H9 (cell line): ENCODE data around the gene KRTAP10-4. TPM values are rescaled to one million over a fixed set of nuclear protein-coding genes. Genes with fewer than 3 reads are reported as not detected.

Experiments used
- DNase-seq: peaks from one replicate; pipeline ENCODE4 v3.0.0-alpha.2; 2017
- H2AFZ ChIP-seq: one replicate; pipeline ENCODE4 v1.6.1; 2013; ENCODE audit warnings: mild to moderate bottlenecking, low read length, control low read depth, moderate library complexity
- H2AK5ac ChIP-seq: 2 replicates; pipeline ENCODE4 v1.6.1; 2013; ENCODE audit warnings: low read length, control low read depth, mixed read lengths; ENCODE audit not compliant: insufficient read length
- H2BK120ac ChIP-seq: one replicate; pipeline ENCODE4 v1.6.1; 2013; ENCODE audit warnings: low read depth, mild to moderate bottlenecking, low read length, control low read depth, inconsistent platforms; ENCODE audit not compliant: poor library complexity, severe bottlenecking
- H2BK12ac ChIP-seq: 2 replicates; pipeline ENCODE4 v1.6.1; 2013; ENCODE audit warnings: low read length, control low read depth, mixed read lengths, low read depth; ENCODE audit not compliant: insufficient read length
- H2BK15ac ChIP-seq: 2 replicates; pipeline ENCODE4 v1.6.1; 2013; ENCODE audit warnings: low read depth, low read length, control low read depth
- H2BK20ac ChIP-seq: one replicate; pipeline ENCODE4 v1.6.1; 2013; ENCODE audit warnings: low read depth, mild to moderate bottlenecking, low read length, control low read depth, inconsistent platforms; ENCODE audit not compliant: poor library complexity, severe bottlenecking
- H2BK5ac ChIP-seq: 2 replicates; pipeline ENCODE4 v1.6.1; 2013; ENCODE audit warnings: low read length, control low read depth, mixed read lengths; ENCODE audit not compliant: insufficient read length
- H3K14ac ChIP-seq: 2 replicates; pipeline ENCODE4 v1.6.1; 2013; ENCODE audit warnings: low read length, control low read depth; ENCODE audit not compliant: insufficient read depth
- H3K18ac ChIP-seq: 2 replicates; pipeline ENCODE4 v1.6.1; 2013; ENCODE audit warnings: low read depth, mild to moderate bottlenecking, mixed read lengths, low read length, control low read depth; ENCODE audit not compliant: insufficient read length
- H3K23ac ChIP-seq: 2 replicates; pipeline ENCODE4 v1.6.1; 2013; ENCODE audit warnings: low read length, control low read depth, mixed read lengths, low read depth; ENCODE audit not compliant: insufficient read length
- H3K23me2 ChIP-seq: 2 replicates; pipeline ENCODE4 v1.6.1; 2013; ENCODE audit warnings: low read depth, mild to moderate bottlenecking, mixed read lengths, low read length, control low read depth; ENCODE audit not compliant: insufficient read length, poor library complexity, severe bottlenecking
- H3K27ac ChIP-seq: 2 replicates; pipeline ENCODE4 v1.5.1; 2013; ENCODE audit warnings: low read length, control low read depth, mixed read lengths, low read depth; ENCODE audit not compliant: insufficient read length
- H3K27me3 ChIP-seq: 2 replicates; pipeline ENCODE4 v1.6.1; 2013; ENCODE audit warnings: low read length, control low read depth, inconsistent platforms; ENCODE audit not compliant: insufficient read depth
- H3K4ac ChIP-seq: 2 replicates; pipeline ENCODE4 v1.6.1; 2013; ENCODE audit warnings: low read depth, mild to moderate bottlenecking, control low read depth, inconsistent platforms, low read length, moderate library complexity
- H3K4me1 ChIP-seq: 2 replicates; pipeline ENCODE4 v1.6.1; 2013; ENCODE audit warnings: low read length, control low read depth, inconsistent platforms; ENCODE audit not compliant: insufficient read depth
- H3K4me2 ChIP-seq: 2 replicates; pipeline ENCODE4 v1.6.1; 2013; ENCODE audit warnings: low read length, control low read depth, mixed read lengths; ENCODE audit not compliant: insufficient read length, insufficient read depth
- H3K56ac ChIP-seq: 2 replicates; pipeline ENCODE4 v1.6.1; 2013; ENCODE audit warnings: low read depth, mild to moderate bottlenecking, mixed read lengths, low read length, control low read depth; ENCODE audit not compliant: insufficient read length
- H3K79me1 ChIP-seq: 2 replicates; pipeline ENCODE4 v1.6.1; 2013; ENCODE audit warnings: low read depth, mild to moderate bottlenecking, moderate library complexity, low read length, control low read depth, inconsistent platforms; ENCODE audit not compliant: insufficient read depth, poor library complexity, severe bottlenecking
- H3K79me2 ChIP-seq: 2 replicates; pipeline ENCODE4 v1.6.1; 2013; ENCODE audit warnings: low read length, control low read depth, inconsistent platforms; ENCODE audit not compliant: insufficient read depth
- H3K9ac ChIP-seq: 2 replicates; pipeline ENCODE4 v1.6.1; 2013; ENCODE audit warnings: low read length, control low read depth, mixed read lengths; ENCODE audit not compliant: insufficient read length; ENCODE audit errors: extremely low read depth
- H3K9me3 ChIP-seq: one replicate; pipeline ENCODE4 v1.6.1; 2013; ENCODE audit warnings: low read depth, low read length, inconsistent platforms; ENCODE audit not compliant: control insufficient read depth
- H3T11ph ChIP-seq: one replicate; pipeline ENCODE4 v1.6.1; 2013; ENCODE audit warnings: mild to moderate bottlenecking, low read length, control low read depth, inconsistent platforms
- H4K20me1 ChIP-seq: one replicate; pipeline ENCODE4 v1.6.1; 2013; ENCODE audit not compliant: control insufficient read depth, insufficient read length, insufficient read depth
- H4K5ac ChIP-seq: 2 replicates; pipeline ENCODE4 v1.6.1; 2013; ENCODE audit warnings: low read depth, mild to moderate bottlenecking, mixed read lengths, low read length, control low read depth; ENCODE audit not compliant: insufficient read length
- H4K8ac ChIP-seq: replicated peaks from 2 replicates; pipeline ENCODE4 v1.6.1; 2013; ENCODE audit warnings: low read length, control low read depth, mixed read lengths, low read depth; ENCODE audit not compliant: insufficient read length
- H4K91ac ChIP-seq: 2 replicates; pipeline ENCODE4 v1.6.1; 2013; ENCODE audit warnings: low read depth, mild to moderate bottlenecking, moderate library complexity, mixed read lengths, low read length, control low read depth; ENCODE audit not compliant: insufficient read length
- H3K27ac Mint-ChIP-seq, 3 experiments: 2 replicates in 2 of 3; 3 replicates in 1 of 3; pipeline ENCODE4 v1.8.0; 2020 to 2021; ENCODE audit warnings: mixed read lengths in 3 of 3, mild to moderate bottlenecking in 1 of 3, moderate library complexity in 1 of 3
- H3K27me3 Mint-ChIP-seq: 2 replicates; pipeline ENCODE4 v1.8.0; 2021; ENCODE audit warnings: low read depth, mild to moderate bottlenecking, moderate library complexity, mixed read lengths
- H3K36me3 Mint-ChIP-seq, 3 experiments: 2 replicates in 2 of 3; 3 replicates in 1 of 3; pipeline ENCODE4 v1.8.0; 2020 to 2021; ENCODE audit warnings: low read depth in 3 of 3, mixed read lengths in 3 of 3; ENCODE audit not compliant: insufficient read depth in 1 of 3
- H3K4me1 Mint-ChIP-seq, 2 experiments: 2 replicates each; pipeline ENCODE4 v1.8.0; 2020; ENCODE audit warnings: mixed read lengths in 2 of 2
- H3K4me3 Mint-ChIP-seq, 2 experiments: 2 replicates in 1 of 2; 3 replicates in 1 of 2; pipeline ENCODE4 v1.8.0; 2020 to 2021; ENCODE audit warnings: mild to moderate bottlenecking in 2 of 2, mixed read lengths in 2 of 2, moderate library complexity in 1 of 2
- H3K9me3 Mint-ChIP-seq, 2 experiments: 2 replicates in 1 of 2; 3 replicates in 1 of 2; pipeline ENCODE4 v1.8.0; 2020; ENCODE audit warnings: mild to moderate bottlenecking in 2 of 2, mixed read lengths in 2 of 2, moderate library complexity in 1 of 2
- CTCF ChIP-seq: fragments of 200-600 bp; sonication (generic); conservative IDR thresholded peaks from 3 replicates; pipeline ENCODE4 v1.8.0; 2021; ENCODE audit warnings: antibody characterized with exemption, mild to moderate bottlenecking
- whole genome bisulfite sequencing: extraction: QIAGEN DNeasy Blood & Tissue Kit; methylation state at CpG from one replicate; pipeline ENCODE4 v1.1.7; 2013; ENCODE audit warnings: missing lambda C conversion rate, low lambda C conversion rate, mixed read lengths; ENCODE audit not compliant: insufficient read length; ENCODE audit errors: extremely low coverage; 5-methylcytosine and 5-hydroxymethylcytosine counted together
- total RNA-seq: library from RNA; stranded (reverse); gene quantifications from 2 replicates; pipeline ENCODE4 v1.2.1, GENCODE V29; 2021

The KRTAP10-4 gene
- total RNA-seq, 1 experiment from 2014 or later: not detected

GRCh38 chr21:44595524-44595923, 22.0 kb downstream of the KRTAP10-4 start:
- Mint-ChIP-seq H3K4me3 (no peak overlapping the region), H3K27me3 (no peaks in the 10 kb centered on the region; the same call in none of the 2 replicates), H3K27ac (no peak overlapping the region), H3K36me3 (peaks cover 0 to 4% (median 0%) of the 10 kb centered on the region in 3 experiments; a peak in 1 of 7 replicates), H3K4me1 (peaks cover 53 to 55% of the 10 kb centered on the region in 2 experiments), H3K9me3 (no peaks in the 10 kb centered on the region; a peak in 2 of 5 replicates)
- H3K4me2 ChIP-seq: no peak overlapping the region
- no peak overlapping the region for H3K18ac ChIP-seq
- H2BK20ac ChIP-seq: no peak overlapping the region
- no peak overlapping the region for H3T11ph ChIP-seq
- peak overlapping the region; percentile 63 for H2BK12ac ChIP-seq
- no peak overlapping the region for H2BK15ac ChIP-seq
- TF ChIP-seq CTCF: no peak
- H2AK5ac ChIP-seq: no peak overlapping the region
- no peak overlapping the region for H3K4ac ChIP-seq
- H2BK120ac ChIP-seq: no peak overlapping the region
- no peak overlapping the region for H2AFZ ChIP-seq
- H4K5ac ChIP-seq: no peak overlapping the region
- H3K27ac ChIP-seq: no peak overlapping the region
- H3K79me2 ChIP-seq: no peaks in the 10 kb centered on the region
- no peaks in the 10 kb centered on the region for H3K27me3 ChIP-seq
- no peak overlapping the region for H3K56ac ChIP-seq
- H3K23ac ChIP-seq: no peak overlapping the region
- no peak overlapping the region for H4K8ac ChIP-seq
- no peaks in the 10 kb centered on the region for H4K20me1 ChIP-seq
- H3K23me2 ChIP-seq: no peaks in the 10 kb centered on the region
- H3K4me1 ChIP-seq: no peaks in the 10 kb centered on the region; the same call in 1 of the 2 replicates
- DNase-seq: no peak
- H3K14ac ChIP-seq: no peak overlapping the region
- no peak overlapping the region for H2BK5ac ChIP-seq
- H4K91ac ChIP-seq: no peak overlapping the region
- no CpG with 5 or more reads among the region's 6 CpGs for WGBS
- H3K79me1 ChIP-seq: no peaks in the 10 kb centered on the region
- no peaks in the 10 kb centered on the region for H3K9me3 ChIP-seq
- H3K9ac ChIP-seq: no peak overlapping the region
